Measurements from ENCODE around the gene SULF2. TPM values are rescaled to one million over a fixed set of nuclear protein-coding genes. Genes with fewer than 3 reads are reported as not detected.

Gene SULF2
- total and polyA plus RNA-seq, 2 of the 4 experiments (the other 2 are of a cell fraction) = 0.54 to 0.77 TPM

- Histone ChIP-seq H4K91ac (ENCODE audit: insufficient read depth, low read depth, low read length) (no peak overlapping the region), H2AFZ (replicated peaks; ENCODE audit: low read length, poor library complexity) (no peak overlapping the region), H3K9me1 (ENCODE audit: insufficient read depth, low read length) (no peaks in the 10 kb centered on the region), H3K27ac (ENCODE audit: insufficient read depth, low read length) (no peak overlapping the region), H3K23ac (ENCODE audit: low read depth, low read length) (no peak overlapping the region), H2BK20ac (ENCODE audit: low read depth, low read length) (no peak overlapping the region), H2AK5ac (ENCODE audit: low read depth, low read length) (no peak overlapping the region), H4K8ac (ENCODE audit: low read depth in 2 of 2, low read length in 2 of 2) (no peak overlapping the region), H3K4me2 (ENCODE audit: low read depth, low read length) (no peak overlapping the region), H3K79me1 (ENCODE audit: low read depth in 1 of 2, low read length in 2 of 2) (no peaks in the 10 kb centered on the region), H3K9ac (ENCODE audit: low read depth, low read length) (no peak overlapping the region), H4K20me1 (ENCODE audit: insufficient read depth, low read length) (no peaks in the 10 kb centered on the region), H3K4me3 (ENCODE audit: insufficient read depth, low read depth, low read length) (no peak overlapping the region), H4K5ac (ENCODE audit: low read depth, low read length) (no peak overlapping the region), H3K27me3 (ENCODE audit: control insufficient read depth, insufficient read depth, low read length) (no peaks in the 10 kb centered on the region; the same call in 1 of the 2 replicates), H2BK120ac (ENCODE audit: low read depth, low read length) (no peak overlapping the region), H2AK9ac (replicated peaks; ENCODE audit: low read depth, low read length, poor library complexity) (no peak overlapping the region), H3K4ac (ENCODE audit: low read depth, low read length) (no peak overlapping the region), H3K9me3 (ENCODE audit: control insufficient read depth, insufficient read depth, low read length) (no peaks in the 10 kb centered on the region), H3K56ac (ENCODE audit: extremely low read depth, insufficient read depth, low read length) (no peak overlapping the region), H3K14ac (replicated peaks; ENCODE audit: low read depth, low read length) (no peak overlapping the region), H3K4me1 (ENCODE audit: control insufficient read depth, insufficient read depth, low read length) (peaks cover 2% of the 10 kb centered on the region; the same call in 1 of the 2 replicates), H3K18ac (ENCODE audit: low read depth, low read length) (no peak overlapping the region), H3K36me3 (ENCODE audit: control insufficient read depth, insufficient read depth, low read length) (no peaks in the 10 kb centered on the region), H2BK5ac (ENCODE audit: low read depth, low read length, poor library complexity, severe bottlenecking) (no peak overlapping the region), H2BK15ac (ENCODE audit: low read depth, low read length) (no peak overlapping the region)
- TF ChIP-seq RCOR1 (IDR thresholded peaks at IDR 0.05; ENCODE audit: insufficient replicate concordance, low read length) (no peak), RFX5 (IDR thresholded peaks at IDR 0.05; ENCODE audit: low read depth, low read length) (no peak), USF2 (IDR thresholded peaks at IDR 0.05; ENCODE audit: low read depth, low read length) (no peak), NFE2L2 (IDR thresholded peaks at IDR 0.05; ENCODE audit: low read depth, low read length) (no peak), CEBPB (IDR thresholded peaks at IDR 0.05; ENCODE audit: low read depth, low read length) (no peak), FOS (IDR thresholded peaks at IDR 0.05; ENCODE audit: low read depth, low read length) (no peak), ELK1 (IDR thresholded peaks at IDR 0.05; ENCODE audit: borderline replicate concordance, low read depth, low read length) (no peak), MAFK (IDR thresholded peaks at IDR 0.05; ENCODE audit: low read depth, low read length) (no peak), POLR2A (IDR thresholded peaks at IDR 0.05; ENCODE audit: low read depth, low read length) (no peak), CTCF (conservative IDR thresholded peaks at IDR 0.05; ENCODE audit: low read depth, low read length) (no peak), RAD21 (IDR thresholded peaks at IDR 0.05; ENCODE audit: low read length) (no peak), MXI1 (IDR thresholded peaks at IDR 0.05; ENCODE audit: borderline replicate concordance, low read depth, low read length) (no peak), SMC3 (IDR thresholded peaks at IDR 0.05; ENCODE audit: low read depth, low read length) (no peak), BHLHE40 (IDR thresholded peaks at IDR 0.05; ENCODE audit: low read depth, low read length) (no peak), CHD1 (IDR thresholded peaks at IDR 0.05; ENCODE audit: low read depth, low read length) (no peak), MAZ (IDR thresholded peaks at IDR 0.05; ENCODE audit: borderline replicate concordance, low read depth, low read length) (no peak)
- ChIA-PET POLR2A (ENCODE audit: unreplicated experiment) (no interaction called here), CTCF (interaction anchor here (0.5 to 0.7 kb wide), 2 partner anchors 11 to 896 kb away, joined by 4 read pairs; no protein-coding TSS in a partner anchor)
- WGBS, 2 experiments (ENCODE audit: extremely low coverage in 2 of 2, insufficient read length in 1 of 2) = 100% methylated on average over 1 of the region's 5 CpGs; no CpG with 5 or more reads in 1 of the 2 experiments
- intact Hi-C loops (cut with micrococcal nuclease) = loop anchor here (1.0 kb wide), 1 partner anchor 896 kb away; no protein-coding TSS in a partner anchor
- DNase-seq = no peak
- no TSS peak for BruUV-seq (replicated peaks)
- no peak for ATAC-seq (ENCODE audit: low read depth)
- dilution Hi-C loops (cut with HindIII; ENCODE audit: low sequenced_read_pairs, unreplicated experiment) = no loop called here
- in situ Hi-C loops (cut with MboI; ENCODE audit: low sequenced_read_pairs) = no loop called here
These were observed 60.4 kb downstream of the SULF2 start for GRCh38 chr20:47724910-47725247.

All from IMR-90 (cell line).